Hepatocyte (in vitro differentiated cells): Measurements from ENCODE around the gene LCT. TPM values are rescaled to one million over a fixed set of nuclear protein-coding genes. Genes with fewer than 3 reads are reported as not detected.

Source experiments
- DNase-seq: peaks from one replicate; pipeline ENCODE4 v3.0.0-alpha.2; 2016; ENCODE audit warnings: low spot score
- H2AFZ ChIP-seq: fragments of 200-600 bp; sonication (generic); 2 replicates; pipeline ENCODE4 v1.6.0; 2016; ENCODE audit warnings: antibody characterized with exemption, mild to moderate bottlenecking
- H3K27ac ChIP-seq: fragments of 200-600 bp; sonication (generic); 2 replicates; pipeline ENCODE4 v1.5.1; 2016; ENCODE audit warnings: mild to moderate bottlenecking
- H3K27me3 ChIP-seq: fragments of 200-600 bp; sonication (generic); 2 replicates; pipeline ENCODE4 v1.6.1; 2016
- H3K36me3 ChIP-seq: fragments of 200-600 bp; sonication (generic); replicated peaks from 2 replicates; pipeline ENCODE4 v1.5.1; 2016; ENCODE audit warnings: low read depth; ENCODE audit not compliant: insufficient read depth
- H3K4me1 ChIP-seq: fragments of 200-600 bp; sonication (generic); 2 replicates; pipeline ENCODE4 v1.5.1; 2016; ENCODE audit warnings: mild to moderate bottlenecking, moderate library complexity; ENCODE audit not compliant: insufficient read depth
- H3K4me2 ChIP-seq: fragments of 200-600 bp; sonication (generic); 2 replicates; pipeline ENCODE4 v1.6.0; 2016
- H3K4me3 ChIP-seq: fragments of 200-600 bp; sonication (generic); 2 replicates; pipeline ENCODE4 v1.5.1; 2016; ENCODE audit warnings: mild to moderate bottlenecking
- H3K79me2 ChIP-seq: fragments of 200-600 bp; sonication (generic); 2 replicates; pipeline ENCODE4 v1.6.0; 2017; ENCODE audit warnings: mild to moderate bottlenecking
- H3K9me2 ChIP-seq: fragments of 200-600 bp; sonication (generic); replicated peaks from 2 replicates; pipeline ENCODE4 v1.6.0; 2017; ENCODE audit warnings: mild to moderate bottlenecking; ENCODE audit not compliant: insufficient read depth
- H3K9me3 ChIP-seq: fragments of 200-600 bp; sonication (generic); 2 replicates; pipeline ENCODE4 v1.5.1; 2016; ENCODE audit warnings: low read depth, mild to moderate bottlenecking
- H4K20me1 ChIP-seq: fragments of 200-600 bp; sonication (generic); 2 replicates; pipeline ENCODE4 v1.6.0; 2016; ENCODE audit warnings: mild to moderate bottlenecking; ENCODE audit not compliant: insufficient read depth, poor library complexity, severe bottlenecking
- CTCF ChIP-seq: fragments of 200-600 bp; sonication (generic); IDR thresholded peaks from 2 replicates; pipeline ENCODE4 v1.5.1; 2016; ENCODE audit warnings: antibody characterized with exemption, mild to moderate bottlenecking; ENCODE audit not compliant: poor library complexity
- EZH2 ChIP-seq: fragments of 200-600 bp; sonication (generic); IDR thresholded peaks from 2 replicates; pipeline ENCODE4 v1.6.1; 2016; ENCODE audit warnings: antibody characterized with exemption, mild to moderate bottlenecking, borderline replicate concordance
- EZH2phosphoT487 ChIP-seq: fragments of 200-600 bp; sonication (generic); IDR thresholded peaks from one replicate; pipeline ENCODE4 v1.6.1; 2018; ENCODE audit warnings: antibody characterized with exemption, mild to moderate bottlenecking, low read depth, moderate library complexity; ENCODE audit not compliant: unreplicated experiment, severe bottlenecking
- WGBS: methylation state at CpG from one replicate; pipeline ENCODE4 v1.1.6; 2016; ENCODE audit warnings: low lambda C conversion rate; ENCODE audit errors: missing lambda C conversion rate; 5-methylcytosine and 5-hydroxymethylcytosine counted together
- polyA plus RNA-seq: library from polyadenylated mRNA; unstranded; fragments of >200 nt; fragmentation: Nextera tagmentation; extraction: Ambion mirVana; gene quantifications from 2 replicates; pipeline ENCODE4 v1.2.1, GENCODE V29; 2016
- small RNA-seq: library from RNA; depleted of rRNA; stranded (forward); fragments of <200 nt; gene quantifications from one replicate; pipeline ENCODE3, GENCODE V24; 2014
- total RNA-seq: library from RNA; depleted of rRNA; stranded (reverse); fragments of >200 nt; gene quantifications from 2 replicates; pipeline ENCODE4 v1.2.3, GENCODE V29; 2014

LCT gene
- total and polyA plus RNA-seq, 2 experiments from 2014 or later, result 0.51 to 3.2 TPM

- Histone ChIP-seq H2AFZ (peak overlapping the region; percentile 77), H3K4me1 (peaks cover 6% of the 10 kb centered on the region), H3K27me3 (no peaks in the 10 kb centered on the region), H3K4me2 (no peak overlapping the region), H3K79me2 (peaks cover 40% of the 10 kb centered on the region), H3K27ac (no peak overlapping the region), H3K4me3 (no peak overlapping the region), H3K36me3 (no peaks in the 10 kb centered on the region), H4K20me1 (peaks cover 28% of the 10 kb centered on the region), H3K9me3 (no peaks in the 10 kb centered on the region), H3K9me2 (no peaks in the 10 kb centered on the region)
- TF ChIP-seq EZH2, result no peak
- no peak for DNase-seq
- WGBS, result 89% methylated on average over 11 of the region's 11 CpGs
Measured at GRCh38 chr2:135741043-135741394, 96.0 kb downstream of the LCT start.

DNA sequence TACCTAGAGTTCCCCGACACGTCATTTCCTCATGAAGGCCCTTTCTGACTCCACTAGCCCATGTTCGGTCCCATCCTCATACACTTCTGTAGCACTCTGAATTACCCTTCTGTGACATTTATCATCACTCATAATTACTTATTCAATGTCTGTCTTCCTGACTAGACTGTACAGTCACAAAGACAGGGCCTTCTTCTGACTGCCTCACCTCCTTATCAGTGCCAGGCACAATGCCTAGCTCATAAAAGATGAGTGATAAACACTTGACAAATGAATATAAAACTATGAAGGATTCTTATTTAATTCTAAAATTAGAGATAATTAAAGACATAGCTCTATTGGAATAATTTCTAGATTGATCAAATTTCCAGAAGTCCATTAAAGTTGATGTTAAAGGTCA, 96.8 kb downstream of the LCT start:
- 94% methylated on average over 3 of the region's 3 CpGs for WGBS
- Histone ChIP-seq H3K36me3 (no peaks in the 10 kb centered on the region), H4K20me1 (peaks cover 23% of the 10 kb centered on the region), H3K9me2 (no peaks in the 10 kb centered on the region), H3K4me1 (peaks cover 6% of the 10 kb centered on the region), H3K27ac (no peak overlapping the region), H3K27me3 (no peaks in the 10 kb centered on the region), H3K9me3 (no peaks in the 10 kb centered on the region), H2AFZ (no peak overlapping the region), H3K4me3 (no peak overlapping the region), H3K4me2 (no peak overlapping the region), H3K79me2 (peaks cover 32% of the 10 kb centered on the region)
- no peak for TF ChIP-seq CTCF
- no peak for TF ChIP-seq EZH2phosphoT487
- no peak for TF ChIP-seq EZH2
- no peak for DNase-seq

Small RNA genes within 50 kb of the gene (small RNA-seq; reads per million reads assigned to genes)
- not detected for gene RF00019

Other genes starting within 250 kb of the LCT start
- gene UBXN4, start 95.3 kb downstream of the LCT start, total RNA-seq, result 111 and 121 TPM in 2 replicates
- 244 and 276 TPM in 2 replicates for gene UBXN4, start 95.3 kb downstream of the LCT start, polyA plus RNA-seq
- 16.1 and 17.9 TPM in 2 replicates for gene MCM6, start 39.3 kb upstream of the LCT start, total RNA-seq
- gene MCM6, start 39.3 kb upstream of the LCT start, polyA plus RNA-seq, result 8.3 and 13.7 TPM in 2 replicates
- 69.5 and 76.2 TPM in 2 replicates for gene DARS1, start 148.4 kb upstream of the LCT start, total RNA-seq
- 52.5 and 67.0 TPM in 2 replicates for gene DARS1, start 148.4 kb upstream of the LCT start, polyA plus RNA-seq